ENCODE data around the gene CGA. TPM values are rescaled to one million over a fixed set of nuclear protein-coding genes. Genes with fewer than 3 reads are reported as not detected.

Gene CGA
- total RNA-seq: not detected in 2 replicates

DNA sequence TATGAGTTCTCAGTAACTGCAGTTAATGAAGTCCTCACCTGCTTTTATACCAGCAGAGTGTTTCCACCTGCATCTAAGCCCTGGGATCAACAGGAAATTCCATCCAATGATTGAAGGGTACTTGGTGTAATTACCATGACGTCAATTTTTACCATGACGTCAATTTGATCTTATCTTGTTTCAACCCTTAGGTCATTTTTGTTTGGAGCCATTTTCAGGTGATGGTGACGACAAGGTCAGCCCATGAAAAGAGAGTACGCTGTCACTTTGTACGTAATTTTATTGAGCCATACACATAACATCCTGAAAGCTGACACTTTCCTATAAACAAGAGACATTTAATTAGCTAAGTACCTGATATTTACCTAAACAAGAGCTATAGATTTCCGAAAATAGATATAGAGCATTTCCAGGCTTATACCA is at the start of gene CGA:
Gene CGA (minus strand): TSS at position 20 of the 423 bp plus-strand sequence. CDS start 6,906 bp downstream, outside the sequence.

Other genes with a start within 250 kb of the CGA start
- gene HTR1E, start 157.6 kb downstream of the CGA start, total RNA-seq: not detected in 2 replicates
- gene ZNF292, start 60.5 kb upstream of the CGA start, total RNA-seq: 18.8 and 30.9 TPM in 2 replicates
- 5.5 TPM in 2 replicates for gene SMIM8, start 227.5 kb upstream of the CGA start, total RNA-seq
- gene GJB7, start 234.2 kb upstream of the CGA start, total RNA-seq: not detected in 2 replicates
- gene C6orf163, start 249.7 kb upstream of the CGA start, total RNA-seq: 0.32 and 0.46 TPM in 2 replicates

All from epithelial cell of umbilical artery (primary cell).